ES-I3 (cell line): ENCODE data around the gene PCDHB11.
A peak's percentile ranks its signal among the peaks of the same experiment; 100 is the strongest.
"Not testable (repeated sequence)": the region's sequence is repeated elsewhere in the genome, so short reads cannot be mapped to it uniquely, and the experiment has no call there.

ENCODE experiments used
- H3K36me3 ChIP-seq: 2 replicates; pipeline ENCODE4 v1.6.1; 2013; ENCODE audit warnings: mild to moderate bottlenecking, low read length, control low read depth, moderate library complexity; ENCODE audit not compliant: insufficient read depth
- H3K4me1 ChIP-seq: 2 replicates; pipeline ENCODE4 v1.6.1; 2013; ENCODE audit warnings: mild to moderate bottlenecking, control low read depth, low read length; ENCODE audit not compliant: insufficient read depth
- H3K9ac ChIP-seq: 2 replicates; pipeline ENCODE4 v1.6.1; 2013; ENCODE audit warnings: low read depth, mild to moderate bottlenecking, low read length, moderate library complexity
- H3K9me3 ChIP-seq: 2 replicates; pipeline ENCODE4 v1.6.1; 2013; ENCODE audit warnings: mild to moderate bottlenecking, low read length, moderate library complexity; ENCODE audit not compliant: control insufficient read depth, insufficient read depth

The PCDHB11 gene

DNA sequence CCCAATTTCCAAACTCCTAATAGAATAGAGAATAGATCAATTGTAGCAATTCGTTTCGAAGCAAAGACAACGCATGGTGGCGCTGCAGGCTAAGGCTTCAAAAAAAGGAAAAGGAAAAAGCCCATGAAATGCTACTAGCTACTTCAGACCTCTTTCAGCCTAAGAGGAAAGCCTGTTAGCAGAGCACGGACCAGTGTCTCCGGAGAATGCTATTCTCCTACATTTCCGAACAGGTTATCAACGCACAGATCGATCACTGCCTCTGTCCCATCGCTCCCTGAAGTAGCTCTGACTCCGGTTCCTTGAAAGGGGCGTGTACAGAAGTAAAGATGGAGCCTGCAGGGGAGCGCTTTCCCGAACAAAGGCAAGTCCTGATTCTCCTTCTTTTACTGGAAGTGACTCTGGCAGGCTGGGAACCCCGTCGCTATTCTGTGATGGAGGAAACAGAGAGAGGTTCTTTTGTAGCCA lies 45.9 kb downstream of the PCDHB11 start, which contains the start of gene PCDHB15:
Gene PCDHB15, plus strand, starts transcription at position 146 of the 468 bp plus-strand sequence. Its CDS starts 184 bp downstream, at position 330.
- no peaks in the 10 kb centered on the region; the same call in none of the 2 replicates for H3K9me3 ChIP-seq

GRCh38 chr5:141246971-141247370 lies 47.5 kb downstream of the PCDHB11 start:
- H3K4me1 ChIP-seq, H3K36me3 ChIP-seq, H3K9me3 ChIP-seq: not testable (repeated sequence)

More for the DNA sequence above, 45.9 kb downstream of the PCDHB11 start, which contains the start of gene PCDHB15:
- no peaks in the 10 kb centered on the region for H3K4me1 ChIP-seq
- peak within 1 kb of the TSS; percentile 26 for H3K9ac ChIP-seq
- no peaks in the 10 kb centered on the region; the same call in 1 of the 2 replicates for H3K36me3 ChIP-seq

DNA sequence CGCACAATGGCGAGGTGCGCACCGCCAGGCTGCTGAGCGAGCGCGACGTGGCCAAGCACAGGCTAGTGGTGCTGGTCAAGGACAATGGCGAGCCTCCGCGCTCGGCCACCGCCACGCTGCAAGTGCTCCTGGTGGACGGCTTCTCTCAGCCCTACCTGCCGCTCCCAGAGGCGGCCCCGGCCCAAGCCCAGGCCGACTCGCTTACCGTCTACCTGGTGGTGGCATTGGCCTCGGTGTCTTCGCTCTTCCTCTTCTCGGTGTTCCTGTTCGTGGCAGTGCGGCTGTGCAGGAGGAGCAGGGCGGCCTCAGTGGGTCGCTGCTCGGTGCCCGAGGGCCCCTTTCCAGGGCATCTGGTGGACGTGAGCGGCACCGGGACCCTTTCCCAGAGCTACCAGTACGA lies 48.0 kb downstream of the PCDHB11 start:
- H3K9ac ChIP-seq, H3K9me3 ChIP-seq, H3K36me3 ChIP-seq, H3K4me1 ChIP-seq: not testable (repeated sequence)

More at GRCh38 chr5:141246971-141247370, 47.5 kb downstream of the PCDHB11 start:
- H3K9ac ChIP-seq = not testable (repeated sequence)

- H3K36me3 ChIP-seq = no peaks in the 10 kb centered on the region; the same call in 1 of the 2 replicates
- no peaks in the 10 kb centered on the region for H3K4me1 ChIP-seq
- no peak overlapping the region for H3K9ac ChIP-seq
- H3K9me3 ChIP-seq = peaks cover 8% of the 10 kb centered on the region
Measured at GRCh38 chr5:141250576-141250975, 51.1 kb downstream of the PCDHB11 start.
